GM19043 (cell line): ENCODE measurements around the gene KRTAP19-3.
"Not testable (repeated sequence)": the region's sequence is repeated elsewhere in the genome, so short reads cannot be mapped to it uniquely, and the experiment has no call there.

ENCODE experiments used
- ATAC-seq: cut with Tn5 transposase; IDR thresholded peaks from one replicate; pipeline ENCODE4 v1.9.1; 2021; ENCODE audit warnings: low read depth; ENCODE audit not compliant: unreplicated experiment

The KRTAP19-3 gene

GRCh38 chr21:30491963-30492428 is at the start of gene KRTAP19-3:
Gene KRTAP19-3 (minus strand): TSS chr21:30492013. CDS start chr21:30491957, 56 bp downstream.
- ATAC-seq, result no peak

GRCh38 chr21:30518876-30519275 is 27.1 kb upstream of the KRTAP19-3 start:
- ATAC-seq, result no peak

- ATAC-seq, result no peak
Observed at GRCh38 chr21:30515681-30516080, 23.9 kb upstream of the KRTAP19-3 start.

- not testable (repeated sequence) for ATAC-seq
Observed at GRCh38 chr21:30505621-30506205, 13.9 kb upstream of the KRTAP19-3 start.

GRCh38 chr21:30502041-30502440 is 10.2 kb upstream of the KRTAP19-3 start, which contains the start of gene KRTAP19-5:
Gene KRTAP19-5 (minus strand): TSS chr21:30502141. CDS start chr21:30502090, 51 bp downstream.
- ATAC-seq, result no peak

GRCh38 chr21:30497065-30497464 is 5.3 kb upstream of the KRTAP19-3 start, which contains the start of gene KRTAP19-4:
Gene KRTAP19-4 (minus strand): TSS chr21:30497165. CDS start chr21:30497110, 55 bp downstream.
- ATAC-seq, result no peak

GRCh38 chr21:30487336-30487735 is 4.5 kb downstream of the KRTAP19-3 start, which contains the start of gene KRTAP19-2:
Gene KRTAP19-2 (minus strand): TSS chr21:30487436. CDS start chr21:30487348, 88 bp downstream.
- ATAC-seq, result no peak

GRCh38 chr21:30486180-30486579 is 5.6 kb downstream of the KRTAP19-3 start:
- no peak for ATAC-seq

- ATAC-seq, result no peak
Observed at GRCh38 chr21:30482130-30482529, 9.7 kb downstream of the KRTAP19-3 start.

GRCh38 chr21:30480145-30480544 is 11.7 kb downstream of the KRTAP19-3 start, which contains the start of gene KRTAP19-1:
Gene KRTAP19-1 (minus strand): TSS chr21:30480367. CDS start chr21:30480317, 50 bp downstream.
- ATAC-seq, result no peak

GRCh38 chr21:30479259-30479658 is 12.6 kb downstream of the KRTAP19-3 start:
- no peak for ATAC-seq

GRCh38 chr21:30478004-30478403 is 13.8 kb downstream of the KRTAP19-3 start:
- no peak for ATAC-seq

- no peak for ATAC-seq
Observed at GRCh38 chr21:30468900-30469714, 22.7 kb downstream of the KRTAP19-3 start.

GRCh38 chr21:30463713-30464112 is 28.1 kb downstream of the KRTAP19-3 start:
- no peak for ATAC-seq

GRCh38 chr21:30448514-30448913 is 43.3 kb downstream of the KRTAP19-3 start:
- no peak for ATAC-seq

- no peak for ATAC-seq
Observed at GRCh38 chr21:30447056-30447455, 44.8 kb downstream of the KRTAP19-3 start.

- ATAC-seq, result no peak
Observed at GRCh38 chr21:30444204-30444603, 47.6 kb downstream of the KRTAP19-3 start.

GRCh38 chr21:30443226-30443625 is 48.6 kb downstream of the KRTAP19-3 start:
- no peak for ATAC-seq
